HCT116 (cell line): ENCODE data around the gene MRPL1.

ENCODE experiments used
- CEBPB ChIP-seq: IDR thresholded peaks from 2 replicates; pipeline ENCODE4 v1.6.1; 2012; ENCODE audit warnings: low read depth
- CTCF ChIP-seq, 3 experiments: fragments of 200-600 bp in 1 of 3; sonication (generic) in 1 of 3; IDR thresholded peaks in 2 of 3; conservative IDR thresholded peaks in 1 of 3; 2 replicates each; pipeline ENCODE4 v1.5.1; 2012 to 2017; ENCODE audit warnings: low read depth in 2 of 3, low read length in 2 of 3, antibody characterized with exemption in 1 of 3, borderline replicate concordance in 1 of 3, control low read depth in 1 of 3, mild to moderate bottlenecking in 1 of 3, mixed read lengths in 1 of 3, mixed run types in 1 of 3, moderate library complexity in 1 of 3; ENCODE audit not compliant: insufficient read depth in 1 of 3
- EGR1 ChIP-seq: IDR thresholded peaks from 2 replicates; pipeline ENCODE4 v1.6.1; 2012; ENCODE audit warnings: low read depth
- EZH2 ChIP-seq: fragments of 200-600 bp; sonication (generic); IDR thresholded peaks from 2 replicates; pipeline ENCODE4 v1.6.1; 2017; ENCODE audit warnings: antibody characterized with exemption, mixed run types
- EZH2phosphoT487 ChIP-seq: fragments of 200-600 bp; IDR thresholded peaks from 2 replicates; pipeline ENCODE4 v1.6.1; 2018; ENCODE audit warnings: antibody characterized with exemption, borderline replicate concordance
- FOSL1 ChIP-seq: IDR thresholded peaks from 2 replicates; pipeline ENCODE4 v1.6.1; 2012; ENCODE audit warnings: low read depth
- POLR2A ChIP-seq: IDR thresholded peaks from 2 replicates; pipeline ENCODE4 v1.7.0; 2011; ENCODE audit warnings: borderline replicate concordance; ENCODE audit not compliant: insufficient read depth, insufficient read length; ENCODE audit errors: extremely low read depth
- POLR2AphosphoS5 ChIP-seq: IDR thresholded peaks from 2 replicates; pipeline ENCODE4 v1.6.1; 2011; ENCODE audit warnings: mild to moderate bottlenecking, low read depth, low read length, moderate library complexity
- RAD21 ChIP-seq: IDR thresholded peaks from 2 replicates; pipeline ENCODE4 v1.6.1; 2012; ENCODE audit warnings: low read depth, mild to moderate bottlenecking
- REST ChIP-seq: IDR thresholded peaks from 2 replicates; pipeline ENCODE4 v1.6.1; 2012; ENCODE audit warnings: low read depth
- SP1 ChIP-seq: IDR thresholded peaks from 2 replicates; pipeline ENCODE4 v1.6.1; 2012; ENCODE audit warnings: low read depth
- TCF7L2 ChIP-seq: IDR thresholded peaks from 2 replicates; pipeline ENCODE4 v1.7.0; 2011; ENCODE audit warnings: borderline replicate concordance, inconsistent platforms; ENCODE audit not compliant: insufficient read depth, insufficient read length; ENCODE audit errors: extremely low read depth
- YY1 ChIP-seq: IDR thresholded peaks from 2 replicates; pipeline ENCODE4 v1.6.1; 2011; ENCODE audit warnings: low read length, low read depth, moderate library complexity, mild to moderate bottlenecking; ENCODE audit not compliant: insufficient replicate concordance; ENCODE audit errors: extremely low read depth
- ZBTB33 ChIP-seq: IDR thresholded peaks from 2 replicates; pipeline ENCODE4 v1.6.1; 2011; ENCODE audit warnings: mild to moderate bottlenecking, low read length, moderate library complexity; ENCODE audit not compliant: insufficient replicate concordance; ENCODE audit errors: extremely low read depth

GRCh38 chr4:77865259-77865658 lies 2.6 kb downstream of the MRPL1 start:
- TF ChIP-seq RAD21 (no peak), EZH2phosphoT487 (no peak), CTCF (IDR thresholded peaks at IDR 0.05 in 2 of 3, conservative IDR thresholded peaks at IDR 0.05 in 1 of 3; ENCODE audit: borderline replicate concordance in 1 of 3, insufficient read depth in 1 of 3, low read depth in 2 of 3, low read length in 2 of 3) (no peak), SP1 (no peak), POLR2A (no peak), YY1 (no peak), CEBPB (no peak), TCF7L2 (no peak), FOSL1 (no peak), EZH2 (no peak), REST (no peak), ZBTB33 (no peak), POLR2AphosphoS5 (no peak), EGR1 (no peak)
